NCI-H2196 (cell line): ENCODE measurements around the gene MAP3K21.

Experiments used
- DNase-seq: peaks from one replicate; lab custom pipeline; 2025; ENCODE audit not compliant: unreplicated experiment; lab: John Stamatoyannopoulos, UW

MAP3K21 gene

GRCh38 chr1:233323718-233324117 is 3.8 kb upstream of the MAP3K21 start:
- no peak for DNase-seq

- DNase-seq, result no peak
These were observed 1.2 kb upstream of the MAP3K21 start for GRCh38 chr1:233326319-233326718.

- peak; percentile 86 for DNase-seq
These were observed 493 bp upstream of the MAP3K21 start for GRCh38 chr1:233326811-233327650.

GRCh38 chr1:233328142-233328921 is 808 bp downstream of the MAP3K21 start:
- DNase-seq, result no peak

GRCh38 chr1:233331676-233332519 is 4.4 kb downstream of the MAP3K21 start:
- DNase-seq, result no peak

GRCh38 chr1:233333086-233333485 is 5.6 kb downstream of the MAP3K21 start:
- no peak for DNase-seq

GRCh38 chr1:233334092-233334491 is 6.6 kb downstream of the MAP3K21 start:
- DNase-seq, result no peak

- DNase-seq, result no peak
These were observed 9.3 kb downstream of the MAP3K21 start for GRCh38 chr1:233336554-233337456.

GRCh38 chr1:233337505-233337904 is 10.0 kb downstream of the MAP3K21 start:
- DNase-seq, result no peak

- DNase-seq, result no peak
These were observed 10.6 kb downstream of the MAP3K21 start for GRCh38 chr1:233338102-233338501.

- no peak for DNase-seq
These were observed 12.6 kb downstream of the MAP3K21 start for GRCh38 chr1:233340031-233340555.

GRCh38 chr1:233340966-233341516 is 13.5 kb downstream of the MAP3K21 start:
- DNase-seq, result no peak

GRCh38 chr1:233342086-233342485 is 14.6 kb downstream of the MAP3K21 start:
- DNase-seq, result no peak

- DNase-seq, result no peak
These were observed 15.7 kb downstream of the MAP3K21 start for GRCh38 chr1:233343262-233343661.

GRCh38 chr1:233347338-233347737 is 19.8 kb downstream of the MAP3K21 start:
- no peak for DNase-seq

- DNase-seq, result no peak
These were observed 21.6 kb downstream of the MAP3K21 start for GRCh38 chr1:233349137-233349536.

- DNase-seq, result no peak
These were observed 27.5 kb downstream of the MAP3K21 start for GRCh38 chr1:233354983-233355382.

- DNase-seq, result no peak
These were observed 28.5 kb downstream of the MAP3K21 start for GRCh38 chr1:233355841-233356704.

GRCh38 chr1:233356705-233356987 is 29.1 kb downstream of the MAP3K21 start:
- DNase-seq, result no peak
